Neural cell (in vitro differentiated cells): ENCODE results near the gene RANGRF.

Experiments used
- EP300 ChIP-seq: fragments of 450-650 bp; conservative IDR thresholded peaks from 2 replicates; pipeline ENCODE4 v1.6.1; 2014; ENCODE audit warnings: antibody characterized with exemption, mild to moderate bottlenecking, moderate library complexity; ENCODE audit not compliant: poor library complexity, severe bottlenecking
- EZH2 ChIP-seq: fragments of 200-600, 300-800 bp; shearing (Covaris generic), sonication (generic); IDR thresholded peaks from 2 replicates; pipeline ENCODE4 v1.6.1; 2014; ENCODE audit warnings: antibody characterized with exemption, low read length, borderline replicate concordance, mild to moderate bottlenecking; ENCODE audit not compliant: insufficient read depth, poor library complexity, severe bottlenecking
- MXI1 ChIP-seq: fragments of 450-650 bp; conservative IDR thresholded peaks from 2 replicates; pipeline ENCODE4 v1.6.1; 2014; ENCODE audit warnings: antibody characterized with exemption, mild to moderate bottlenecking; ENCODE audit not compliant: poor library complexity, severe bottlenecking
- POLR2AphosphoS5 ChIP-seq: IDR thresholded peaks from 2 replicates; pipeline ENCODE4 v1.6.1; 2012
- RAD21 ChIP-seq: fragments of 450-650 bp; conservative IDR thresholded peaks from 2 replicates; pipeline ENCODE4 v1.6.1; 2014; ENCODE audit warnings: antibody characterized with exemption, mild to moderate bottlenecking, moderate library complexity
- SMC3 ChIP-seq: fragments of 450-650 bp; conservative IDR thresholded peaks from 2 replicates; pipeline ENCODE4 v1.6.1; 2014; ENCODE audit warnings: antibody characterized with exemption, mild to moderate bottlenecking, moderate library complexity; ENCODE audit not compliant: poor library complexity
- TF ChIP-seq, protein P1 (sequence below): fragments of 450-650 bp; IDR thresholded peaks from 2 replicates; pipeline ENCODE4 v1.5.1; 2014; ENCODE audit warnings: antibody characterized with exemption, mild to moderate bottlenecking, moderate library complexity; ENCODE audit not compliant: poor library complexity, severe bottlenecking
- TF ChIP-seq, protein P2 (sequence below): IDR thresholded peaks from 2 replicates; pipeline ENCODE4 v1.6.1; 2012; ENCODE audit warnings: borderline replicate concordance

DNA sequence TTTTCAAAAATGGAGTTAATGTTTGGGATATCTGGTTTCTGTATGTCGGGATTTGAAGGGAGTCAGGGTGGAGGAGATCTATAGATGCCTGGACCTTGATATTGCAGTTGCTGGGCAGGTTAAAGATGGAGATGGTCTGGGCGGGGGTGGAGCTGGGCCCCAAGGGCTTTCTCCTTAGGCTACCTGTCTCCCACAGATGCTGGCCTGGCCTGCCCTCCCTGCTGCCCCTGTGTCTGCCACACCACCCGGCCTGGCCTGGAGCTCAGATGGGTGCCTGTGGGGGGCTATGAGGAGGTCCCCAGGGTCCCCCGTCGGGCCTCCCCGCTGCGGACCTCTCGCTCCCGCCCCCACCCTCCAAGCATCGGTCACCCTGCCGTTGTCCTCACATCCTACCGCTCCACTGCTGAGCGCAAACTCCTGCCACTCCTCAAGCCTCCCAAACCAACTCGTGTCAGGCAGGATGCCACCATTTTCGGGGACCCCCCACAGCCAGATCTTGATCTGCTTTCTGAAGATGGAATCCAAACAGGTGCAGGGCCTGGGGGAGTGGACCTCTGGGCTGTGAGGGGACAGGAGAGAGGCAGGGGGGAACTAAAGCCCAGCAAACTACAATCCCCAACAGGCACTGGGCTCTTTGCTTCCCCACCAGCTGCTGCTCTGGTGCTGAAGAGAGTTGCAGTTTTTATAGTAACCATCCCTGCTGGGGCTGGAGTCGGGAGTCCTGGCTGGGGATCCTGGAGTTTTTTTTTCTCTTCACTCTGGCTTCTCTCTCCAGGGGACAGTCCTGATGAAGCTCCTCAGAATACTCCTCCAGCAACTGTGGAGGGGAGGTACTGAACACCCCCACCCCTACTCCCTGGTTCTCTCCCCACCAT, 24.5 kb downstream of the RANGRF start:
- no peak for TF ChIP-seq EZH2
- TF ChIP-seq, protein P1, sequence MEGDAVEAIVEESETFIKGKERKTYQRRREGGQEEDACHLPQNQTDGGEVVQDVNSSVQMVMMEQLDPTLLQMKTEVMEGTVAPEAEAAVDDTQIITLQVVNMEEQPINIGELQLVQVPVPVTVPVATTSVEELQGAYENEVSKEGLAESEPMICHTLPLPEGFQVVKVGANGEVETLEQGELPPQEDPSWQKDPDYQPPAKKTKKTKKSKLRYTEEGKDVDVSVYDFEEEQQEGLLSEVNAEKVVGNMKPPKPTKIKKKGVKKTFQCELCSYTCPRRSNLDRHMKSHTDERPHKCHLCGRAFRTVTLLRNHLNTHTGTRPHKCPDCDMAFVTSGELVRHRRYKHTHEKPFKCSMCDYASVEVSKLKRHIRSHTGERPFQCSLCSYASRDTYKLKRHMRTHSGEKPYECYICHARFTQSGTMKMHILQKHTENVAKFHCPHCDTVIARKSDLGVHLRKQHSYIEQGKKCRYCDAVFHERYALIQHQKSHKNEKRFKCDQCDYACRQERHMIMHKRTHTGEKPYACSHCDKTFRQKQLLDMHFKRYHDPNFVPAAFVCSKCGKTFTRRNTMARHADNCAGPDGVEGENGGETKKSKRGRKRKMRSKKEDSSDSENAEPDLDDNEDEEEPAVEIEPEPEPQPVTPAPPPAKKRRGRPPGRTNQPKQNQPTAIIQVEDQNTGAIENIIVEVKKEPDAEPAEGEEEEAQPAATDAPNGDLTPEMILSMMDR: no peak
- TF ChIP-seq SMC3: no peak
- TF ChIP-seq EP300: no peak
- TF ChIP-seq, protein P2, sequence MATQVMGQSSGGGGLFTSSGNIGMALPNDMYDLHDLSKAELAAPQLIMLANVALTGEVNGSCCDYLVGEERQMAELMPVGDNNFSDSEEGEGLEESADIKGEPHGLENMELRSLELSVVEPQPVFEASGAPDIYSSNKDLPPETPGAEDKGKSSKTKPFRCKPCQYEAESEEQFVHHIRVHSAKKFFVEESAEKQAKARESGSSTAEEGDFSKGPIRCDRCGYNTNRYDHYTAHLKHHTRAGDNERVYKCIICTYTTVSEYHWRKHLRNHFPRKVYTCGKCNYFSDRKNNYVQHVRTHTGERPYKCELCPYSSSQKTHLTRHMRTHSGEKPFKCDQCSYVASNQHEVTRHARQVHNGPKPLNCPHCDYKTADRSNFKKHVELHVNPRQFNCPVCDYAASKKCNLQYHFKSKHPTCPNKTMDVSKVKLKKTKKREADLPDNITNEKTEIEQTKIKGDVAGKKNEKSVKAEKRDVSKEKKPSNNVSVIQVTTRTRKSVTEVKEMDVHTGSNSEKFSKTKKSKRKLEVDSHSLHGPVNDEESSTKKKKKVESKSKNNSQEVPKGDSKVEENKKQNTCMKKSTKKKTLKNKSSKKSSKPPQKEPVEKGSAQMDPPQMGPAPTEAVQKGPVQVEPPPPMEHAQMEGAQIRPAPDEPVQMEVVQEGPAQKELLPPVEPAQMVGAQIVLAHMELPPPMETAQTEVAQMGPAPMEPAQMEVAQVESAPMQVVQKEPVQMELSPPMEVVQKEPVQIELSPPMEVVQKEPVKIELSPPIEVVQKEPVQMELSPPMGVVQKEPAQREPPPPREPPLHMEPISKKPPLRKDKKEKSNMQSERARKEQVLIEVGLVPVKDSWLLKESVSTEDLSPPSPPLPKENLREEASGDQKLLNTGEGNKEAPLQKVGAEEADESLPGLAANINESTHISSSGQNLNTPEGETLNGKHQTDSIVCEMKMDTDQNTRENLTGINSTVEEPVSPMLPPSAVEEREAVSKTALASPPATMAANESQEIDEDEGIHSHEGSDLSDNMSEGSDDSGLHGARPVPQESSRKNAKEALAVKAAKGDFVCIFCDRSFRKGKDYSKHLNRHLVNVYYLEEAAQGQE: no peak
- TF ChIP-seq RAD21: no peak
- TF ChIP-seq POLR2AphosphoS5: no peak
- no peak for TF ChIP-seq MXI1
